ENCODE results near the gene HOXB1.

Gene HOXB1

DNA sequence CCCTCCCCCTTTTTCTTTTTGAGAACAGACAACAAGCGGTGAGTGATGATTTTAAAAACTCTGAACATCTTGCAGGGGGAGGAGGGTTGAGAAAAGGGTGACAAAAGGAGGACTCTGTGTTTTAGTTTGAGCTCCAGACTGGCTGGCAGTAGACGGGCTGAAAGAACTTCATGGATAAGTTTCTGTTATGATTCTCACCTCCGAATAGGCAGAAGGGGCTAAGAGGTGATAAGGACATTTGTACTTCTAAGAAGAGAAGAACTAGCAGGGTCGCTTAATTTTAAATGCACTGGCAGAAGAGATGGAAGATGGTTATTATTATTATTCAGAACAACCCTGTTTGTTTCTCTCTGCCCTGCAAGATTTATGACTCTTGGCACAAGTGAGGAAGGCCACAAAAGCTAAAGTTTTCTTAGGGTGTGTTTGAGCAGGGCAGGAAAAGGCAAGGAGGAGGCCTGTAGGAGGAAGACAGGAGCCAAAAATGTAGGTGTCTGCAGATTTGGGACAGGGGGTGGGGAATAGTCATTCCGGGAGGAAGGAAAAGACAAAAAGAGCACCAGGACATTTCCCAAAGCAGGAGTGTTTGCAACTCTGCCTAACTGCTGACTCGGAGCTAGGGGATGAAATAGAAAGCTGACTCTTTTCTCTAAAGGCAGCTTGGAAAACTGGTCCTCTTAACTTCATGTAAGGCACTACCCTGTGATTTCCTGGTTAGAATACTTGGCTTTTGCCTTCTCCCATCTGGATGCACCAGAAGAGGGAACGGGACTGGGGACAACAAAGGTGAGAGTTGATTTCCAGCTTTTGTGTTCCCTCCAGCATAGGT, 26.0 kb upstream of the HOXB1 start:
- Histone ChIP-seq H3K36me3 (ENCODE audit: insufficient read depth, insufficient read length, low read length) (no peaks in the 10 kb centered on the region), H3K9ac (ENCODE audit: insufficient read length, low read depth) (no peak overlapping the region), H3K4me1 (ENCODE audit: insufficient read depth, insufficient read length) (peaks cover 7% of the 10 kb centered on the region), H3K4me3 (ENCODE audit: insufficient read length, low read depth) (no peak overlapping the region), H3K9me3 (ENCODE audit: insufficient read depth, low read length) (no peaks in the 10 kb centered on the region), H3K27me3 (ENCODE audit: insufficient read depth, insufficient read length) (peaks cover 98% of the 10 kb centered on the region)
- TF ChIP-seq YY1 (IDR thresholded peaks at IDR 0.05; ENCODE audit: insufficient read depth, insufficient read length) (no peak), ZNF274 (IDR thresholded peaks at IDR 0.05; ENCODE audit: low read depth, low read length) (no peak), SUZ12 (IDR thresholded peaks at IDR 0.05; ENCODE audit: extremely low read depth, insufficient read depth, insufficient read length) (no peak)
- DNase-seq (ENCODE audit: low read depth, low spot score), result no peak

DNA sequence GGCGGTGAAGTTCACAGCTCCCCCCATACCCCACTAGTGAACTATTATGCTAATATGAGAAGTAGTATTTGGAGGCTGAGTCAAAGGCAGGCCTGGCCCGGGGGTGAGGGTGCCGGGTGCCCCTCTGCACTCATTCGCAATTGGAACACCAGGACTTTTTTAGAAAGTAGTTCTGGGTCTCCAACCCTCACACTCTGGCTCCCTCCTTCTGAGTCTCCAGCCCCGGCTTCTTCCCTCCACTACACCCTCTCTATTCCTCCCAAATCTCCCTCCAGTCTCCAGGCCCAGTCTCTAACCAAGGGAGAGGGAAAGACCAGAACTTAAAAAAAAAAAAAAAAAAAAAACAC, 25.4 kb upstream of the HOXB1 start:
- Histone ChIP-seq H3K4me3 (ENCODE audit: insufficient read length, low read depth) (no peak overlapping the region), H3K9ac (ENCODE audit: insufficient read length, low read depth) (no peak overlapping the region), H3K4me1 (ENCODE audit: insufficient read depth, insufficient read length) (peaks cover 7% of the 10 kb centered on the region), H3K27me3 (ENCODE audit: insufficient read depth, insufficient read length) (peaks cover 98% of the 10 kb centered on the region), H3K36me3 (ENCODE audit: insufficient read depth, insufficient read length, low read length) (no peaks in the 10 kb centered on the region), H3K9me3 (ENCODE audit: insufficient read depth, low read length) (no peaks in the 10 kb centered on the region)
- TF ChIP-seq ZNF274 (IDR thresholded peaks at IDR 0.05; ENCODE audit: low read depth, low read length) (no peak), YY1 (IDR thresholded peaks at IDR 0.05; ENCODE audit: insufficient read depth, insufficient read length) (no peak), SUZ12 (IDR thresholded peaks at IDR 0.05; ENCODE audit: extremely low read depth, insufficient read depth, insufficient read length) (no peak)
- DNase-seq (ENCODE audit: low read depth, low spot score), result no peak

DNA sequence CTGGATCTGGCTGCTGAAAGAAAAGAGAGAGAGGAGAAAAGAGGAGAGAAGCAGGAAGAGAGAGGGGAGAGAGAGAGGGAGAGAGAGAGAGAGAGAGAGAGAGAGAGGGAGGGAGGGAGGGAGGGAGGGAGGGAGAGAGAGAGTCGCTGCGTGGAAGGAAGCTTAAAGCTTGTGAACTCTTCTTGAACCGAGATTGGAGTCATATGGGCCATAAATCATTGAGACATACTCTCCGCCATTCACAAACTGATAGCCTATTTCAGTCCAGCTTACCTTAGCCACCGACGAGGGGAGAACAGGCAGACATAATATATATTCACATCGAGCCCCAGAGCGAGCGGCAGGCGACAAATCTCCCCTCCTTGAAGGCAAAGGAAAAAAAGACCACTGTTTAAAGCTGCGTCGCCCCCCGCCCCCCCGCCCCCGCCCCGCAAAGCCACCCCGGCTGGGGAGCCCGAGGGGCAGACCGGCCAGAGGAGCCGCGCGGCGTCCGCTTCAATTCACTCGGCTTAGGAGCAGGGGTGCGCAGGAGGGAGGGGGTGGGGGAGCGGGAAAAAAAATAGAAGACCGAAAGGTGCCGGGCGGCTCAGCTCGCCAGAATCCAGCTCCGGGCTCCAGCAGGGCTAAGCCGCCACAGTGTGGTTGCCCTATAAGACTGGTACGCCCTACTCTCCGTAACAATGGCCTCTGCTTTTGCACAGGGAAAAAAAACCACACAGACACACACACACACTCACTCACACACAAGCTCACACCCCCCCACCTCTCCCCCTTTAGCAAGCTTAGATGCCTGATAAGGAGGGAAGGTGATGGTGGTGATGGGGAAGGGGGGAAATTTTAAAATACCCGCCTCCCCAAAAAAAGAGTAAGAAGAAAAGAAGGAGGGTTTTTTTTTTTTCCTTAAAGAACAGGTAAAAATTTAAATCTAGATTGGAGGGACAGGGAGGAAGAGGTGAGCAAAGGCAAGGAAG, 24.7 kb upstream of the HOXB1 start:
- no peak for DNase-seq (ENCODE audit: low read depth, low spot score)
- H3K9ac ChIP-seq (ENCODE audit: insufficient read length, low read depth), result no peak overlapping the region
- H3K9me3 ChIP-seq (ENCODE audit: insufficient read depth, low read length), result no peaks in the 10 kb centered on the region
- H3K4me3 ChIP-seq (ENCODE audit: insufficient read length, low read depth), result peak overlapping the region; percentile 1
- H3K36me3 ChIP-seq (ENCODE audit: insufficient read depth, insufficient read length, low read length), result no peaks in the 10 kb centered on the region
- no peak for TF ChIP-seq ZNF274 (IDR thresholded peaks at IDR 0.05; ENCODE audit: low read depth, low read length)
- TF ChIP-seq YY1 (IDR thresholded peaks at IDR 0.05; ENCODE audit: insufficient read depth, insufficient read length), result no peak
- TF ChIP-seq SUZ12 (IDR thresholded peaks at IDR 0.05; ENCODE audit: extremely low read depth, insufficient read depth, insufficient read length), result peak; percentile 56
- peaks cover 10% of the 10 kb centered on the region for H3K4me1 ChIP-seq (ENCODE audit: insufficient read depth, insufficient read length)
- peaks cover 98% of the 10 kb centered on the region for H3K27me3 ChIP-seq (ENCODE audit: insufficient read depth, insufficient read length)

DNA sequence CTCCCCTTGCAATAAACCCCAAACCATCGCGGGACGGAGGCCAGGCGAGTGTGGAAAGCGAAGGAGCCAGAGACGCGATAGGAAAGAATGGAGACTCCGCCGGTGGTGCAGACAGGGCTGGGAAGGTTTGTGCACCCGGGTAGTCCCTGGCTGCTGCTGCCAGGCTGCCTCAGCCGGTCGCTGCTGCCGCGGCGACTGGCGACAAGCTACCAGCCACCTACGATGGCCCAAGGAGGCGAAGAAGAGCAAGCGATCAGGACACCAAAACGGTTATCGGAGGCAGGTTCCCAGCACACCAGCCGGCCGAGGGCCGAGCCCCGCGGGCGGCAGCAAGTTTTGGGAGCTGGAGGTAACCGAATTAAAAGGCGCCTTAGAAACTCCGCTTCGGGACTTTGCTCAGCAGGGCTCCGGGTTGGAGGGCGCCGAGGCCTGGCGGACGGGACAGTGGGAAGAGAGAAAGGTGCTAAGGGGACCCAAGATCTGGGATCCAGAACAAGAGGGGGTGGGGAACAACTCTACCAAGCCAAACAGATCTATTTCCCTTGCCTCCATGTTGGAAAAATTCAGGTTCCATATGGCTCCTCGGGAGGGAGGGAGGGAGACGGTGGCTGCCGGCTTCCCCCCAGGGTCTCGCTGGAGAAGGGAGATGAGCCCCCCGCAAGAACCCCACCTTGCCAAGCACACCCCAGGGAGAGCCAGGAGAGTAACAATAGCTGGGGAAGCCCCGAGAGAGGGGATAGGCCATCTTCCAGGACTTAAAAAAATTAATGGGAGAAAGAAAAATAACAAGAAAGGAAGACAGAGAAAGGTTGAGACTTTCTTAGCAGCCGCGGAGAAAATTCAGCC, 23.8 kb upstream of the HOXB1 start:
- H3K4me1 ChIP-seq (ENCODE audit: insufficient read depth, insufficient read length), result peaks cover 9% of the 10 kb centered on the region
- peak overlapping the region; percentile 34 for H3K4me3 ChIP-seq (ENCODE audit: insufficient read length, low read depth)

DNA sequence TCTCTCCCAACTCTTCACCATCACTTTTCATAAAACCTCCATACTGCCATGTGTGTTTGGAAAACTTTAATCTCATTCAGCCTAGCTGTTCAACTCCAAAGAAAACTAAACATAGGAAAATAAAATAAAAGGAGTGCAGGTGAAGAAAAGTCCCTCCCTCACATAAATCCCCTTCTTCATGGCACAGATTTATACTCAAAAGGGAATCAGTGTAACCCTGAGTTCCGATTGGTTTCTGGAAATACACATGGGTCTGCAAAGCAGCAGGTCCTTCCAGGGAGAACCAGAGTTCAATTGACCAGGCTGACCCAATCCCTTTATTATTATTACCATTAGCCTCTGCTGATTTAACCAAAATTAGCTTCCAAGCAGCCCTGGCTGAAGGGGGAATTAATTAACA, 23.0 kb upstream of the HOXB1 start:
- H3K4me3 ChIP-seq (ENCODE audit: insufficient read length, low read depth), result no peak overlapping the region
- no peak for TF ChIP-seq ZNF274 (IDR thresholded peaks at IDR 0.05; ENCODE audit: low read depth, low read length)
- TF ChIP-seq YY1 (IDR thresholded peaks at IDR 0.05; ENCODE audit: insufficient read depth, insufficient read length), result no peak
- TF ChIP-seq SUZ12 (IDR thresholded peaks at IDR 0.05; ENCODE audit: extremely low read depth, insufficient read depth, insufficient read length), result no peak
- H3K27me3 ChIP-seq (ENCODE audit: insufficient read depth, insufficient read length), result peaks cover 98% of the 10 kb centered on the region
- H3K4me1 ChIP-seq (ENCODE audit: insufficient read depth, insufficient read length), result peaks cover 8% of the 10 kb centered on the region
- no peak overlapping the region for H3K9ac ChIP-seq (ENCODE audit: insufficient read length, low read depth)
- H3K36me3 ChIP-seq (ENCODE audit: insufficient read depth, insufficient read length, low read length), result no peaks in the 10 kb centered on the region
- no peak for DNase-seq (ENCODE audit: low read depth, low spot score)
- no peaks in the 10 kb centered on the region for H3K9me3 ChIP-seq (ENCODE audit: insufficient read depth, low read length)

More for the DNA sequence above, 23.8 kb upstream of the HOXB1 start:
- Histone ChIP-seq H3K9ac (ENCODE audit: insufficient read length, low read depth) (peak overlapping the region; percentile 50), H3K27me3 (ENCODE audit: insufficient read depth, insufficient read length) (peaks cover 98% of the 10 kb centered on the region), H3K36me3 (ENCODE audit: insufficient read depth, insufficient read length, low read length) (no peaks in the 10 kb centered on the region), H3K9me3 (ENCODE audit: insufficient read depth, low read length) (no peaks in the 10 kb centered on the region)
- DNase-seq (ENCODE audit: low read depth, low spot score), result no peak
- TF ChIP-seq ZNF274 (IDR thresholded peaks at IDR 0.05; ENCODE audit: low read depth, low read length) (no peak), SUZ12 (IDR thresholded peaks at IDR 0.05; ENCODE audit: extremely low read depth, insufficient read depth, insufficient read length) (peak; percentile 73), YY1 (IDR thresholded peaks at IDR 0.05; ENCODE audit: insufficient read depth, insufficient read length) (no peak)

DNA sequence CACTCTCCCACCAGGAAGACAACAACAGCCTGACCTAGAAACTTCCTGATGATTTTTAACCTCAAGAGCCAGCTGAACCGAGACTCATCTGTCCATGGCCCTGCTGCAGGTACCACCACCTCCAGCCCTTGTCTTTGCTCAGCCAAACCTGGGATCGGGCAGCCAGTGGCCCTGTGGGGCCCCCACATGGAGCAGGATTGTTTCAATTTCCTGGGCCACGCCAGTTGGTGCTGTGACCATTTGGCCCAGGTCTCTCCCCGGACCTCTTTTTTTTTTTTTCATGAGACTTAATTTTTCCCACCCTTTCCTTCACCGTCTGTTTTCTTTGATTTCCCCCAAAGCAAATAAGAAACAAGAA, 22.4 kb upstream of the HOXB1 start:
- no peaks in the 10 kb centered on the region for H3K36me3 ChIP-seq (ENCODE audit: insufficient read depth, insufficient read length, low read length)
- no peaks in the 10 kb centered on the region for H3K9me3 ChIP-seq (ENCODE audit: insufficient read depth, low read length)
- DNase-seq (ENCODE audit: low read depth, low spot score), result no peak
- TF ChIP-seq YY1 (IDR thresholded peaks at IDR 0.05; ENCODE audit: insufficient read depth, insufficient read length), result no peak
- TF ChIP-seq SUZ12 (IDR thresholded peaks at IDR 0.05; ENCODE audit: extremely low read depth, insufficient read depth, insufficient read length), result no peak
- no peak for TF ChIP-seq ZNF274 (IDR thresholded peaks at IDR 0.05; ENCODE audit: low read depth, low read length)
- peaks cover 98% of the 10 kb centered on the region for H3K27me3 ChIP-seq (ENCODE audit: insufficient read depth, insufficient read length)
- no peak overlapping the region for H3K4me3 ChIP-seq (ENCODE audit: insufficient read length, low read depth)
- no peak overlapping the region for H3K9ac ChIP-seq (ENCODE audit: insufficient read length, low read depth)
- peaks cover 8% of the 10 kb centered on the region for H3K4me1 ChIP-seq (ENCODE audit: insufficient read depth, insufficient read length)

Measured in NT2/D1 (cell line).